ENCODE data around the gene CFHR5. TPM values are rescaled to one million over a fixed set of nuclear protein-coding genes. Genes with fewer than 3 reads are reported as not detected.
"Not testable (repeated sequence)": the region's sequence is repeated elsewhere in the genome, so short reads cannot be mapped to it uniquely, and the experiment has no call there.

CFHR5 gene
- total RNA-seq, 1 donor from 2014 or later, result not detected

GRCh38 chr1:197013234-197013633 is 35.9 kb downstream of the CFHR5 start:
- Histone ChIP-seq H3K4me3 (ENCODE audit: low read length in 3 of 3) (no peak overlapping the region), H3K4me1 (ENCODE audit: control insufficient read depth in 3 of 3, insufficient read depth in 3 of 3, low read length in 3 of 3) (peaks cover 0 to 3% (median 0%) of the 10 kb centered on the region in 3 donors), H3K27me3 (ENCODE audit: control insufficient read depth in 3 of 3, insufficient read depth in 3 of 3, low read length in 3 of 3) (no peaks in the 10 kb centered on the region), H3K27ac (ENCODE audit: low read depth, low read length) (no peak overlapping the region), H3K36me3 (ENCODE audit: control insufficient read depth in 3 of 3, insufficient read depth in 3 of 3, low read length in 3 of 3) (no peaks in the 10 kb centered on the region), H3K9me3 (ENCODE audit: control insufficient read depth in 3 of 3, low read length in 3 of 3) (peaks cover 0 to 1% (median 0%) of the 10 kb centered on the region in 3 donors), H3K9ac (ENCODE audit: low read depth in 1 of 3, low read length in 3 of 3) (no peak overlapping the region)

- H3K4me1 ChIP-seq (ENCODE audit: control insufficient read depth in 3 of 3, insufficient read depth in 3 of 3, low read length in 3 of 3), result peaks cover 0 to 3% (median 0%) of the 10 kb centered on the region in 3 donors
Measured at GRCh38 chr1:197016751-197017150, 39.4 kb downstream of the CFHR5 start.

GRCh38 chr1:197017558-197018146 is 40.3 kb downstream of the CFHR5 start:
- H3K27ac ChIP-seq (ENCODE audit: low read depth, low read length), result no peak overlapping the region
- H3K9me3 ChIP-seq (ENCODE audit: control insufficient read depth in 3 of 3, low read length in 3 of 3), result peaks cover 0 to 1% (median 0%) of the 10 kb centered on the region in 3 donors
- H3K4me3 ChIP-seq (ENCODE audit: low read length in 3 of 3), result no peak overlapping the region
- peaks cover 0 to 3% (median 0%) of the 10 kb centered on the region in 3 donors for H3K4me1 ChIP-seq (ENCODE audit: control insufficient read depth in 3 of 3, insufficient read depth in 3 of 3, low read length in 3 of 3)
- H3K9ac ChIP-seq (ENCODE audit: low read depth in 1 of 3, low read length in 3 of 3), result no peak overlapping the region
- H3K36me3 ChIP-seq (ENCODE audit: control insufficient read depth in 3 of 3, insufficient read depth in 3 of 3, low read length in 3 of 3), result no peaks in the 10 kb centered on the region
- H3K27me3 ChIP-seq (ENCODE audit: control insufficient read depth in 3 of 3, insufficient read depth in 3 of 3, low read length in 3 of 3), result no peaks in the 10 kb centered on the region

More at GRCh38 chr1:197016751-197017150, 39.4 kb downstream of the CFHR5 start:
- no peak overlapping the region for H3K9ac ChIP-seq (ENCODE audit: low read depth in 1 of 3, low read length in 3 of 3)
- H3K4me3 ChIP-seq (ENCODE audit: low read length in 3 of 3), result no peak overlapping the region
- H3K27ac ChIP-seq (ENCODE audit: low read depth, low read length), result no peak overlapping the region
- H3K36me3 ChIP-seq (ENCODE audit: control insufficient read depth in 3 of 3, insufficient read depth in 3 of 3, low read length in 3 of 3), result no peaks in the 10 kb centered on the region
- H3K9me3 ChIP-seq (ENCODE audit: control insufficient read depth in 3 of 3, low read length in 3 of 3), result peaks cover 0 to 1% (median 0%) of the 10 kb centered on the region in 3 donors
- no peaks in the 10 kb centered on the region for H3K27me3 ChIP-seq (ENCODE audit: control insufficient read depth in 3 of 3, insufficient read depth in 3 of 3, low read length in 3 of 3)

GRCh38 chr1:197021716-197022115 is 44.4 kb downstream of the CFHR5 start:
- Histone ChIP-seq H3K4me3 (ENCODE audit: low read length in 3 of 3) (no peak overlapping the region), H3K27ac (ENCODE audit: low read depth, low read length) (no peak overlapping the region), H3K9ac (ENCODE audit: low read depth in 1 of 3, low read length in 3 of 3) (no peak overlapping the region), H3K27me3 (ENCODE audit: control insufficient read depth in 3 of 3, insufficient read depth in 3 of 3, low read length in 3 of 3) (no peaks in the 10 kb centered on the region), H3K36me3 (ENCODE audit: control insufficient read depth in 3 of 3, insufficient read depth in 3 of 3, low read length in 3 of 3) (no peaks in the 10 kb centered on the region), H3K4me1 (ENCODE audit: control insufficient read depth in 3 of 3, insufficient read depth in 3 of 3, low read length in 3 of 3) (peaks cover 0 to 3% (median 0%) of the 10 kb centered on the region in 3 donors), H3K9me3 (ENCODE audit: control insufficient read depth in 3 of 3, low read length in 3 of 3) (peaks cover 0 to 1% (median 0%) of the 10 kb centered on the region in 3 donors)

- Histone ChIP-seq H3K36me3 (ENCODE audit: control insufficient read depth in 3 of 3, insufficient read depth in 3 of 3, low read length in 3 of 3) (no peaks in the 10 kb centered on the region), H3K4me1 (ENCODE audit: control insufficient read depth in 3 of 3, insufficient read depth in 3 of 3, low read length in 3 of 3) (no peaks in the 10 kb centered on the region), H3K27me3 (ENCODE audit: control insufficient read depth in 3 of 3, insufficient read depth in 3 of 3, low read length in 3 of 3) (no peaks in the 10 kb centered on the region), H3K4me3 (ENCODE audit: low read length in 3 of 3) (no peak overlapping the region), H3K9ac (ENCODE audit: low read depth in 1 of 3, low read length in 3 of 3) (no peak overlapping the region), H3K9me3 (ENCODE audit: control insufficient read depth in 3 of 3, low read length in 3 of 3) (no peaks in the 10 kb centered on the region), H3K27ac (ENCODE audit: low read depth, low read length) (no peak overlapping the region)
Measured at GRCh38 chr1:197024460-197024859, 47.1 kb downstream of the CFHR5 start.

GRCh38 chr1:197027359-197027758 is 50.0 kb downstream of the CFHR5 start:
- H3K9ac ChIP-seq (ENCODE audit: low read depth in 1 of 3, low read length in 3 of 3), result no peak overlapping the region
- no peak overlapping the region for H3K4me3 ChIP-seq (ENCODE audit: low read length in 3 of 3)
- H3K9me3 ChIP-seq (ENCODE audit: control insufficient read depth in 3 of 3, low read length in 3 of 3), result no peaks in the 10 kb centered on the region
- no peak overlapping the region for H3K27ac ChIP-seq (ENCODE audit: low read depth, low read length)
- H3K27me3 ChIP-seq (ENCODE audit: control insufficient read depth in 3 of 3, insufficient read depth in 3 of 3, low read length in 3 of 3), result no peaks in the 10 kb centered on the region
- H3K36me3 ChIP-seq (ENCODE audit: control insufficient read depth in 3 of 3, insufficient read depth in 3 of 3, low read length in 3 of 3), result no peaks in the 10 kb centered on the region
- no peaks in the 10 kb centered on the region for H3K4me1 ChIP-seq (ENCODE audit: control insufficient read depth in 3 of 3, insufficient read depth in 3 of 3, low read length in 3 of 3)

- Histone ChIP-seq H3K9me3 (ENCODE audit: control insufficient read depth in 3 of 3, low read length in 3 of 3) (no peaks in the 10 kb centered on the region), H3K36me3 (ENCODE audit: control insufficient read depth in 3 of 3, insufficient read depth in 3 of 3, low read length in 3 of 3) (no peaks in the 10 kb centered on the region), H3K27me3 (ENCODE audit: control insufficient read depth in 3 of 3, insufficient read depth in 3 of 3, low read length in 3 of 3) (no peaks in the 10 kb centered on the region), H3K27ac (ENCODE audit: low read depth, low read length) (no peak overlapping the region), H3K9ac (ENCODE audit: low read depth in 1 of 3, low read length in 3 of 3) (no peak overlapping the region), H3K4me1 (ENCODE audit: control insufficient read depth in 3 of 3, insufficient read depth in 3 of 3, low read length in 3 of 3) (no peaks in the 10 kb centered on the region), H3K4me3 (ENCODE audit: low read length in 3 of 3) (no peak overlapping the region)
Measured at GRCh38 chr1:197029749-197030148, 52.4 kb downstream of the CFHR5 start.

GRCh38 chr1:197034631-197035339 is 57.4 kb downstream of the CFHR5 start:
- not testable (repeated sequence) for H3K4me3 ChIP-seq (ENCODE audit: low read length in 3 of 3); H3K27me3 ChIP-seq (ENCODE audit: control insufficient read depth in 3 of 3, insufficient read depth in 3 of 3, low read length in 3 of 3); H3K36me3 ChIP-seq (ENCODE audit: control insufficient read depth in 3 of 3, insufficient read depth in 3 of 3, low read length in 3 of 3); H3K27ac ChIP-seq (ENCODE audit: low read depth, low read length); H3K9ac ChIP-seq (ENCODE audit: low read depth in 1 of 3, low read length in 3 of 3); H3K4me1 ChIP-seq (ENCODE audit: control insufficient read depth in 3 of 3, insufficient read depth in 3 of 3, low read length in 3 of 3); H3K9me3 ChIP-seq (ENCODE audit: control insufficient read depth in 3 of 3, low read length in 3 of 3)

GRCh38 chr1:197036861-197037260 is 59.5 kb downstream of the CFHR5 start:
- Histone ChIP-seq H3K4me3 (ENCODE audit: low read length in 3 of 3) (no peak overlapping the region), H3K27ac (ENCODE audit: low read depth, low read length) (no peak overlapping the region), H3K9ac (ENCODE audit: low read depth in 1 of 3, low read length in 3 of 3) (no peak overlapping the region), H3K36me3 (ENCODE audit: control insufficient read depth in 3 of 3, insufficient read depth in 3 of 3, low read length in 3 of 3) (no peaks in the 10 kb centered on the region), H3K4me1 (ENCODE audit: control insufficient read depth in 3 of 3, insufficient read depth in 3 of 3, low read length in 3 of 3) (no peaks in the 10 kb centered on the region), H3K27me3 (ENCODE audit: control insufficient read depth in 3 of 3, insufficient read depth in 3 of 3, low read length in 3 of 3) (no peaks in the 10 kb centered on the region), H3K9me3 (ENCODE audit: control insufficient read depth in 3 of 3, low read length in 3 of 3) (no peaks in the 10 kb centered on the region)

GRCh38 chr1:197041486-197042353 is 64.4 kb downstream of the CFHR5 start:
- no peaks in the 10 kb centered on the region for H3K4me1 ChIP-seq (ENCODE audit: control insufficient read depth in 3 of 3, insufficient read depth in 3 of 3, low read length in 3 of 3)
- H3K36me3 ChIP-seq (ENCODE audit: control insufficient read depth in 3 of 3, insufficient read depth in 3 of 3, low read length in 3 of 3), result no peaks in the 10 kb centered on the region
- no peaks in the 10 kb centered on the region for H3K9me3 ChIP-seq (ENCODE audit: control insufficient read depth in 3 of 3, low read length in 3 of 3)
- no peak overlapping the region for H3K9ac ChIP-seq (ENCODE audit: low read depth in 1 of 3, low read length in 3 of 3)
- H3K27me3 ChIP-seq (ENCODE audit: control insufficient read depth in 3 of 3, insufficient read depth in 3 of 3, low read length in 3 of 3), result no peaks in the 10 kb centered on the region
- H3K4me3 ChIP-seq (ENCODE audit: low read length in 3 of 3), result no peak overlapping the region
- H3K27ac ChIP-seq (ENCODE audit: low read depth, low read length), result no peak overlapping the region
